ENCODE measurements around the gene CCDC63.

DNA sequence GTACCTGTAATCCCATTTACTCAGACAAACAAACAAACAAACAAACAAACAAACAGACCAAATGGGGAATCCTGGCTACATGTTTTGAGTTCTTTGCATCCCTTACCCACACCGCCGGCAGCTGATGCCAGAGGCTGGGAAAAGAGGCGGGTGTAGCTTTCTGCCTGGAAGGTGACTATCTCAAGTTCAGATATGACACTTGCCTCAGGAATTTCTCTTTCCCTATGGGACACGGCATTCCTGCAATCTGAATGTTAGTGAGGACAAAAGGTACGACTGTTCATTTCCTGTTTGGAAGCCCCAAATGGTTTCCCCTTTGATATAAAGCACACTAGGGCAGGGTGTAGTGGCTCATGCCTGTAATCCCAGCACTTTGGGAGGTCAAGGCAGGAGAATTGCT is 70.7 kb downstream of the CCDC63 start:
- TF ChIP-seq, protein P1, sequence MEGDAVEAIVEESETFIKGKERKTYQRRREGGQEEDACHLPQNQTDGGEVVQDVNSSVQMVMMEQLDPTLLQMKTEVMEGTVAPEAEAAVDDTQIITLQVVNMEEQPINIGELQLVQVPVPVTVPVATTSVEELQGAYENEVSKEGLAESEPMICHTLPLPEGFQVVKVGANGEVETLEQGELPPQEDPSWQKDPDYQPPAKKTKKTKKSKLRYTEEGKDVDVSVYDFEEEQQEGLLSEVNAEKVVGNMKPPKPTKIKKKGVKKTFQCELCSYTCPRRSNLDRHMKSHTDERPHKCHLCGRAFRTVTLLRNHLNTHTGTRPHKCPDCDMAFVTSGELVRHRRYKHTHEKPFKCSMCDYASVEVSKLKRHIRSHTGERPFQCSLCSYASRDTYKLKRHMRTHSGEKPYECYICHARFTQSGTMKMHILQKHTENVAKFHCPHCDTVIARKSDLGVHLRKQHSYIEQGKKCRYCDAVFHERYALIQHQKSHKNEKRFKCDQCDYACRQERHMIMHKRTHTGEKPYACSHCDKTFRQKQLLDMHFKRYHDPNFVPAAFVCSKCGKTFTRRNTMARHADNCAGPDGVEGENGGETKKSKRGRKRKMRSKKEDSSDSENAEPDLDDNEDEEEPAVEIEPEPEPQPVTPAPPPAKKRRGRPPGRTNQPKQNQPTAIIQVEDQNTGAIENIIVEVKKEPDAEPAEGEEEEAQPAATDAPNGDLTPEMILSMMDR (IDR thresholded peaks at IDR 0.05), result no peak
- no peak for TF ChIP-seq POLR2A (IDR thresholded peaks at IDR 0.05)
- no peak for TF ChIP-seq POLR2AphosphoS5 (IDR thresholded peaks at IDR 0.05)
